Prostate gland (tissue), 2 donors: ENCODE results near the gene SYNGR1. TPM values are rescaled to one million over a fixed set of nuclear protein-coding genes. Genes with fewer than 3 reads are reported as not detected.

Source experiments
- DNase-seq: peaks from one replicate; pipeline ENCODE4 v3.0.0-alpha.2; 2019; ENCODE audit warnings: low spot score
- H3K27ac ChIP-seq, 2 donors: fragments of 200-600 bp; sonication (generic); 2 replicates each; pipeline ENCODE4 v1.5.1; 2017 to 2019
- H3K27me3 ChIP-seq: fragments of 200-600 bp; sonication (generic); replicated peaks from 2 replicates; pipeline ENCODE4 v1.5.1; 2019; ENCODE audit not compliant: insufficient read depth
- H3K36me3 ChIP-seq, 2 donors: fragments of 200-600 bp; sonication (generic); 1 replicate in 1 of 2; 2 replicates in 1 of 2; pipeline versions ENCODE4 v1.5.1 to v1.8.1; 2017 to 2019
- H3K4me1 ChIP-seq: fragments of 200-600 bp; sonication (generic); replicated peaks from 2 replicates; pipeline ENCODE4 v1.5.1; 2019
- H3K4me3 ChIP-seq, 2 donors: fragments of 200-600 bp; sonication (generic); 2 replicates each; pipeline ENCODE4 v1.5.1; 2017 to 2019
- H3K9me3 ChIP-seq: fragments of 200-600 bp; sonication (generic); 2 replicates; pipeline ENCODE4 v1.5.1; 2017
- POLR2A ChIP-seq: fragments of 450-650 bp; IDR thresholded peaks from one replicate; pipeline ENCODE4 v1.6.1; 2016; ENCODE audit warnings: antibody characterized with exemption, mild to moderate bottlenecking
- POLR2AphosphoS5 ChIP-seq: sonication (generic); formaldehyde crosslinking; IDR thresholded peaks from one replicate; pipeline ENCODE4 v1.6.1; 2017; ENCODE audit warnings: antibody characterized with exemption
- WGBS: methylation state at CpG from one replicate; pipeline ENCODE4 v1.1.5; 2018; 5-methylcytosine and 5-hydroxymethylcytosine counted together
- intact Hi-C: fragments of 100-400 bp; cut with DNase I; formaldehyde crosslinking; loops from one replicate; pipeline ENCODE4 v1.14.2; 2022
- total RNA-seq, 2 donors: library from RNA; depleted of rRNA; stranded (reverse); fragments of >200 nt; gene quantifications; one replicate each; pipeline ENCODE4 v1.1.0, GENCODE V29; 2016
- TF ChIP-seq, protein P1 (sequence below), 4 experiments: fragments of 200-600 bp in 2 of 4; fragments of 450-650 bp in 2 of 4; sonication (generic) in 2 of 4; IDR thresholded peaks; 1 replicate in 3 of 4; 2 replicates in 1 of 4; pipeline ENCODE4 v1.5.1; 2016 to 2019; ENCODE audit warnings: antibody characterized with exemption in 4 of 4, mild to moderate bottlenecking in 2 of 4, moderate library complexity in 2 of 4

Gene SYNGR1
- total RNA-seq, 2 donors from 2014 or later: 38.3 to 43.8 TPM

DNA sequence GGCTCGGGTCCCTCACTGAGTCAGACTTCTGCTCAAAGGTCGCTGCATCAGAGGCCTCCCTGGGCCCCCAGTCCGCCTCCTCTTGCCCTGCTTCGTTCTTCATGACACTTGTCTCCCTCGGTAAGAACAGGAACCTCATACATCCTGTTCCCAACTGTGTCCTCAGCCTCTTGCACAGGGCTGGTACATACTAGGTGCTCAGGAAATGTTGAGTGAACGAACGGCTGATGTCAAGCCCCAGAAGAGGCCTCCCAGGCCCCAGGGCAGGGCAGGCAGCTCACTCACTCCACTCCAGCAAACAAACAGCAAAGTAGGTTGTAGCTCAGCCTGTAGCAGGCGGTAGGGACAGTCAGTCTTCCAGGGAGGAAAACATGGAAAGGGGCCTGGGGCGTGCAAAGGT, 17.2 kb downstream of the SYNGR1 start:
- H3K27me3 ChIP-seq: no peaks in the 10 kb centered on the region
- TF ChIP-seq POLR2A (no peak), POLR2AphosphoS5 (no peak)
- TF ChIP-seq, protein P1, sequence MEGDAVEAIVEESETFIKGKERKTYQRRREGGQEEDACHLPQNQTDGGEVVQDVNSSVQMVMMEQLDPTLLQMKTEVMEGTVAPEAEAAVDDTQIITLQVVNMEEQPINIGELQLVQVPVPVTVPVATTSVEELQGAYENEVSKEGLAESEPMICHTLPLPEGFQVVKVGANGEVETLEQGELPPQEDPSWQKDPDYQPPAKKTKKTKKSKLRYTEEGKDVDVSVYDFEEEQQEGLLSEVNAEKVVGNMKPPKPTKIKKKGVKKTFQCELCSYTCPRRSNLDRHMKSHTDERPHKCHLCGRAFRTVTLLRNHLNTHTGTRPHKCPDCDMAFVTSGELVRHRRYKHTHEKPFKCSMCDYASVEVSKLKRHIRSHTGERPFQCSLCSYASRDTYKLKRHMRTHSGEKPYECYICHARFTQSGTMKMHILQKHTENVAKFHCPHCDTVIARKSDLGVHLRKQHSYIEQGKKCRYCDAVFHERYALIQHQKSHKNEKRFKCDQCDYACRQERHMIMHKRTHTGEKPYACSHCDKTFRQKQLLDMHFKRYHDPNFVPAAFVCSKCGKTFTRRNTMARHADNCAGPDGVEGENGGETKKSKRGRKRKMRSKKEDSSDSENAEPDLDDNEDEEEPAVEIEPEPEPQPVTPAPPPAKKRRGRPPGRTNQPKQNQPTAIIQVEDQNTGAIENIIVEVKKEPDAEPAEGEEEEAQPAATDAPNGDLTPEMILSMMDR (IDR thresholded peaks at IDR 0.05): no peak
- no peaks in the 10 kb centered on the region for H3K9me3 ChIP-seq
- 79% methylated on average over 9 of the region's 9 CpGs for WGBS
- no peaks in the 10 kb centered on the region for H3K36me3 ChIP-seq
- DNase-seq: no peak
- no peak overlapping the region for H3K27ac ChIP-seq
- intact Hi-C loops: no loop called here
- no peak overlapping the region for H3K4me3 ChIP-seq
- no peaks in the 10 kb centered on the region for H3K4me1 ChIP-seq

DNA sequence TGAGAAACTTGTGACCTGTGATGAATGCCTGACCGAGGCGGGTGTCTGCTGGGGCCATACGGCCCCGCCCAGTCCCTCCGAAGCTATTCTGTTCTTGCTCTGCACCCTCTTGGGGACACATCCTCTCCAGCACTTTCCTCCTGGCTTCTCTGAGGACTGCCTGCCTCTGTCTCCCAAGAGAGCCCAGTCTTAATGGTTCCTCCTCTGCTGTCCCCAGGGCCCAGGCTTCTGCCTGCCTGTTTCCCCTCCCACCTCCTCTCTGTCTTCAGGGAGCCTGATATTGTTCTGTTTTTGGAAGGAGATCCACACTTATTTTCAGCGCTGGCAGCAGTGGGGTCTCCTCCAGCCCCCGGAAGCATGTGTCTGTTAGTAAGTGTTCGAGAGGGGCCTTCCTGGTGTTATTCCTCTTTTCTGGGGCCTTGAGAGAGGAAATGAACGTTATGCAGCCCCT, 18.7 kb downstream of the SYNGR1 start:
- H3K4me3 ChIP-seq: no peak overlapping the region
- TF ChIP-seq, protein P1 (IDR thresholded peaks at IDR 0.05): no peak
- TF ChIP-seq POLR2A (no peak), POLR2AphosphoS5 (no peak)
- H3K4me1 ChIP-seq: no peaks in the 10 kb centered on the region
- intact Hi-C loops: no loop called here
- no peaks in the 10 kb centered on the region for H3K9me3 ChIP-seq
- H3K27me3 ChIP-seq: no peaks in the 10 kb centered on the region
- no peak for DNase-seq
- H3K27ac ChIP-seq: no peak overlapping the region
- 80% methylated on average over 9 of the region's 9 CpGs for WGBS
- H3K36me3 ChIP-seq: no peaks in the 10 kb centered on the region

DNA sequence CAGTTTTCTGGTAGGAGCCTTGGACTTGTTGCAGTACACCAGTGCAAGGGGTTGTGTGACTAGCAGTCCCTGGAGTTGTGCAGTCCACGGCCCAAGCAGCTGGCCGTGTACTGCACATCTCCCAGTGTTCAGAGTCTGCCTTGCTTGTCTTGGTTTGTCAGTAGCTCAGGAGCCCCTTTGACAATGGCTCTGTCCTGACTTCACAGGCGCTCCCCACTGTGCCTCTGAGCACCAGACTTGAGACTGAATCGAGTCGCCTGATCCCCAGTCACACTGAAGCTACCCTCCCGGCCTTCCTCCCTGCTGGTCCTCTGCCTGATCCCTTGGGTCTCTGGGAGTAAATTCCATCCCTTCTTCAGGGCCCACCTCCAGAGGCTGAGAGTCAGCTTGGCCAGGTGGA, 19.4 kb downstream of the SYNGR1 start:
- no peak for TF ChIP-seq POLR2A
- TF ChIP-seq POLR2AphosphoS5: no peak
- TF ChIP-seq, protein P1 (IDR thresholded peaks at IDR 0.05): no peak
- Histone ChIP-seq H3K4me3 (no peak overlapping the region), H3K27me3 (no peaks in the 10 kb centered on the region), H3K9me3 (no peaks in the 10 kb centered on the region), H3K36me3 (no peaks in the 10 kb centered on the region), H3K4me1 (no peaks in the 10 kb centered on the region), H3K27ac (no peak overlapping the region)
- 91% methylated on average over 6 of the region's 6 CpGs for WGBS
- no peak for DNase-seq
- intact Hi-C loops: no loop called here

DNA sequence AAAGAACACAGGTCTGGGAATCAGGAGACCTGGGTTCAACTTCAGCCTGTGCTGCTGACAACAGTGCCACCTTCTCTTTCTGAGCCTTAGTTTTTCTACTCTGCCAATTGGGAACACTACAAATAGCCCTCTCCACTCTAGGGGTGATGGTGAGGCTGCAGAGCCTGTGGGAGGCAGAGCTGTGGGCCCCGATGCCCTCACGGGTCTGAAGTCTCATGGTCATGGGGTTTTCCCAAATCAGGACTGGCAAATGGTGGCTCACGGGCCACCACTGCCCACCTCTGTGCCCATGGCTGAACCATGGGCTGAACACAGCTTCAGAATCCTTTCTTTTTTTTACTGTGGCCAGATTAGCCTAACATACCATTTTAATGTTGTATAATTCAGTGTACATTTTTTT, 19.8 kb downstream of the SYNGR1 start:
- Histone ChIP-seq H3K27ac (no peak overlapping the region), H3K36me3 (no peaks in the 10 kb centered on the region), H3K9me3 (no peaks in the 10 kb centered on the region), H3K4me1 (no peaks in the 10 kb centered on the region), H3K27me3 (no peaks in the 10 kb centered on the region), H3K4me3 (no peak overlapping the region)
- TF ChIP-seq POLR2AphosphoS5 (no peak), POLR2A (no peak)
- TF ChIP-seq, protein P1 (IDR thresholded peaks at IDR 0.05): no peak
- DNase-seq: no peak
- intact Hi-C loops: no loop called here
- WGBS: 92% methylated on average over 3 of the region's 3 CpGs

- TF ChIP-seq POLR2A: no peak
- TF ChIP-seq, protein P1 (IDR thresholded peaks at IDR 0.05): no peak
- TF ChIP-seq POLR2AphosphoS5: no peak
- no peak for DNase-seq
- H3K9me3 ChIP-seq: no peaks in the 10 kb centered on the region
- H3K4me3 ChIP-seq: no peak overlapping the region
- intact Hi-C loops: no loop called here
- WGBS: 100% methylated on average over 2 of the region's 2 CpGs
- H3K27ac ChIP-seq: no peak overlapping the region
- H3K4me1 ChIP-seq: no peaks in the 10 kb centered on the region
- H3K36me3 ChIP-seq: no peaks in the 10 kb centered on the region
- no peaks in the 10 kb centered on the region for H3K27me3 ChIP-seq
These were observed 21.9 kb downstream of the SYNGR1 start for GRCh38 chr22:39371732-39372131.
